ENCODE measurements around the gene TMX3. TPM values are rescaled to one million over a fixed set of nuclear protein-coding genes. Genes with fewer than 3 reads are reported as not detected.

The TMX3 gene
- total RNA-seq, 1 donor from 2014 or later, result 66.8 TPM

DNA sequence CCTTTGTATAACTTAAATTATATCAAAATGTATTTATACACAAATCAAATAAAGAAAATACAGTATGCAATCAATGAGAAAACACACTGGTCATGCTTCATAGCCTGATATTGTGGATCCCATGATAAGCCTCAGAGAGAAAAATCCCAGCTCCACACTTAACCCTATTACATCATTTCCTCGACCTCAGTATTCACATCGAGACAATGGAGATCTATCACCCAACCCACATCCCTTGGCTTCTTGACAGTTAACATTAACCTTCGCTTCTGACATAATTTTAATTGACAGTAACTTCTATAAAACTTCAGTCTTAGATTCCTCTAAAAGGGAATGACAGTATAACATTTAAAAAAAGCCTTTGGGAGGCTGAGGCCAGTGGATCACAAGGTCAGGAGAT, 11.6 kb downstream of the TMX3 start:
- no peaks in the 10 kb centered on the region for H3K27me3 ChIP-seq (ENCODE audit: control insufficient read depth, insufficient read depth, low read length)
- no peaks in the 10 kb centered on the region for H3K36me3 ChIP-seq (ENCODE audit: control insufficient read depth, insufficient read depth, low read length)
- no peak overlapping the region for H3K4me3 ChIP-seq (ENCODE audit: low read depth, low read length)
- no peak for DNase-seq (ENCODE audit: low read depth)
- TF ChIP-seq, protein P1, sequence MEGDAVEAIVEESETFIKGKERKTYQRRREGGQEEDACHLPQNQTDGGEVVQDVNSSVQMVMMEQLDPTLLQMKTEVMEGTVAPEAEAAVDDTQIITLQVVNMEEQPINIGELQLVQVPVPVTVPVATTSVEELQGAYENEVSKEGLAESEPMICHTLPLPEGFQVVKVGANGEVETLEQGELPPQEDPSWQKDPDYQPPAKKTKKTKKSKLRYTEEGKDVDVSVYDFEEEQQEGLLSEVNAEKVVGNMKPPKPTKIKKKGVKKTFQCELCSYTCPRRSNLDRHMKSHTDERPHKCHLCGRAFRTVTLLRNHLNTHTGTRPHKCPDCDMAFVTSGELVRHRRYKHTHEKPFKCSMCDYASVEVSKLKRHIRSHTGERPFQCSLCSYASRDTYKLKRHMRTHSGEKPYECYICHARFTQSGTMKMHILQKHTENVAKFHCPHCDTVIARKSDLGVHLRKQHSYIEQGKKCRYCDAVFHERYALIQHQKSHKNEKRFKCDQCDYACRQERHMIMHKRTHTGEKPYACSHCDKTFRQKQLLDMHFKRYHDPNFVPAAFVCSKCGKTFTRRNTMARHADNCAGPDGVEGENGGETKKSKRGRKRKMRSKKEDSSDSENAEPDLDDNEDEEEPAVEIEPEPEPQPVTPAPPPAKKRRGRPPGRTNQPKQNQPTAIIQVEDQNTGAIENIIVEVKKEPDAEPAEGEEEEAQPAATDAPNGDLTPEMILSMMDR (IDR thresholded peaks at IDR 0.05; ENCODE audit: insufficient read depth, low read length, poor library complexity, severe bottlenecking), result no peak

DNA sequence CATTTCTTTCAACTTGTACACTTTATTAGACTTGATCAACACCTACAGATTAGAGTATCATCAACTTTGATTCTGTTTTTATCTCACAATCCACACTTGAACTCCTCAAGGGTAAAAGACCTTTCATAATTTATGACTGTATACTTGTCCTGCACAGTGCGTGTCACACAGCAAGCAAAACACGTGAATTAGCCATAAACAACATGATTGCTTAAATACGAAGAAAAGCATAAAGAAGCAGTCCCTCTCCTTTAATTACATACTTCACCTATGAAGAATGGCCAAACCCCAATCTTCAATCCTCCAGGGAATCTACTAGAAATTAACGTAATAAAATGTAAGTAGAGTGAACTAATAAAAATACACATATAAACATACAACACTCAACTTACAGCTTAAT, 13.6 kb downstream of the TMX3 start:
- no peak for DNase-seq (ENCODE audit: low read depth)
- Histone ChIP-seq H3K36me3 (ENCODE audit: control insufficient read depth, insufficient read depth, low read length) (no peaks in the 10 kb centered on the region), H3K4me3 (ENCODE audit: low read depth, low read length) (no peak overlapping the region), H3K27me3 (ENCODE audit: control insufficient read depth, insufficient read depth, low read length) (no peaks in the 10 kb centered on the region)
- TF ChIP-seq, protein P1 (IDR thresholded peaks at IDR 0.05; ENCODE audit: insufficient read depth, low read length, poor library complexity, severe bottlenecking), result no peak

DNA sequence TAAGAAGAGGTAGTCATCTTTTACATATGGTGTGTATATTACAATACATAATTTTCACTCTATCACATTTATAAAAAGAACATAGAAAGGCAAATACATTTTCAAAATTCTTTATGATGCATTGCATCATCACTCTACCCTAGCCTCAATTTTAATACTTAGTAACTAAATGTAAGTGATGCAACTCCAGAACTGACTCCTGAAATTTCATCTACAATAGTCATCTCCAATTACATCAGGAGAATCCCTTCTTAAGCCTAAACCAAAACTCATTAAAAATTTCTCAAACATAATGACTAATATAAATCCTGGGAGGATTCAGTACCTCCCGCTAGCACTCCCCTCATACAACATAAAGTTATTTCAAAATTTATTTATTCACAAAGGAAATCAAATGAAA, 15.9 kb downstream of the TMX3 start:
- Histone ChIP-seq H3K27me3 (ENCODE audit: control insufficient read depth, insufficient read depth, low read length) (no peaks in the 10 kb centered on the region), H3K36me3 (ENCODE audit: control insufficient read depth, insufficient read depth, low read length) (peaks cover 1% of the 10 kb centered on the region), H3K4me3 (ENCODE audit: low read depth, low read length) (no peak overlapping the region)
- no peak for DNase-seq (ENCODE audit: low read depth)
- TF ChIP-seq, protein P1 (IDR thresholded peaks at IDR 0.05; ENCODE audit: insufficient read depth, low read length, poor library complexity, severe bottlenecking), result no peak

DNA sequence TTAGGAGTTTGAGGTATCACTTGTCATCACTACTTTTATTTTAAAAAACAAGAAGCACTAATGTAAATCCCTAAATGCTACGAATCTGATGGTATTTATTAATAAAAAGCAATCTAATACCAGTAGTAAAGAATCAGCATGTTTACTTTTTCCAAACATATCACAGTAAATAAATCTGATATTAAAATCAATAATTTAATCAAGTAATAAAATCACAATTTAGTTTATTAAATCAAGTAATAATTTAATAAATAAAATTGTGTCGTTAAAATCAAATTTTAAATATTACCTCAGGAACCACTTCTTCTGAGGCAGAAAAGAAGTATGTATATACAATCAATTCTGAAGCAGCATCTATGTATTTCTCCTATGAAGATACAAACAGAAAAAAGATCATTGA, 18.0 kb downstream of the TMX3 start:
- Histone ChIP-seq H3K36me3 (ENCODE audit: control insufficient read depth, insufficient read depth, low read length) (peaks cover 3% of the 10 kb centered on the region), H3K4me3 (ENCODE audit: low read depth, low read length) (no peak overlapping the region), H3K27me3 (ENCODE audit: control insufficient read depth, insufficient read depth, low read length) (no peaks in the 10 kb centered on the region)
- TF ChIP-seq, protein P1 (IDR thresholded peaks at IDR 0.05; ENCODE audit: insufficient read depth, low read length, poor library complexity, severe bottlenecking), result no peak
- no peak for DNase-seq (ENCODE audit: low read depth)

DNA sequence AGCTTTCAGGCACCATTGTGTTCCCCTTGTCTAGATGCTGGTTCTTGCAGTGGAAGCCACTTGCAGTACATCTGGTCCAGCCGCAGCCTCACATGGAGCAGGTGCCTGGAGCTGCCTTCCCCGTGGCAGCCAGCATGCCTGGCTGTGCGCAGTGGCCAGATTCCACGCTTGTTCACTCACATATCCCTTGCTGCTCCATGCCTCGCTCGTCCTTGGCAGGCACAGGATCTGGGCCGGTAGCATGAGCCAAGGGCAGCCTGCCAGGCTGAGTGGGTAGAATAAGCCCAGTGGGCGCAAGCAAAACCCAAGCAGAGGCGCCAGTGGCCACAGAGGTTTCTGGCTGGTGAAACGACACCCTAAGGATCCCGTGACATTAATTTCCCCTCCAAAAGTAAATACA, 20.6 kb downstream of the TMX3 start:
- H3K27me3 ChIP-seq (ENCODE audit: control insufficient read depth, insufficient read depth, low read length), result no peaks in the 10 kb centered on the region
- peaks cover 3% of the 10 kb centered on the region for H3K36me3 ChIP-seq (ENCODE audit: control insufficient read depth, insufficient read depth, low read length)
- TF ChIP-seq, protein P1 (IDR thresholded peaks at IDR 0.05; ENCODE audit: insufficient read depth, low read length, poor library complexity, severe bottlenecking), result no peak
- DNase-seq (ENCODE audit: low read depth), result no peak
- no peak overlapping the region for H3K4me3 ChIP-seq (ENCODE audit: low read depth, low read length)

DNA sequence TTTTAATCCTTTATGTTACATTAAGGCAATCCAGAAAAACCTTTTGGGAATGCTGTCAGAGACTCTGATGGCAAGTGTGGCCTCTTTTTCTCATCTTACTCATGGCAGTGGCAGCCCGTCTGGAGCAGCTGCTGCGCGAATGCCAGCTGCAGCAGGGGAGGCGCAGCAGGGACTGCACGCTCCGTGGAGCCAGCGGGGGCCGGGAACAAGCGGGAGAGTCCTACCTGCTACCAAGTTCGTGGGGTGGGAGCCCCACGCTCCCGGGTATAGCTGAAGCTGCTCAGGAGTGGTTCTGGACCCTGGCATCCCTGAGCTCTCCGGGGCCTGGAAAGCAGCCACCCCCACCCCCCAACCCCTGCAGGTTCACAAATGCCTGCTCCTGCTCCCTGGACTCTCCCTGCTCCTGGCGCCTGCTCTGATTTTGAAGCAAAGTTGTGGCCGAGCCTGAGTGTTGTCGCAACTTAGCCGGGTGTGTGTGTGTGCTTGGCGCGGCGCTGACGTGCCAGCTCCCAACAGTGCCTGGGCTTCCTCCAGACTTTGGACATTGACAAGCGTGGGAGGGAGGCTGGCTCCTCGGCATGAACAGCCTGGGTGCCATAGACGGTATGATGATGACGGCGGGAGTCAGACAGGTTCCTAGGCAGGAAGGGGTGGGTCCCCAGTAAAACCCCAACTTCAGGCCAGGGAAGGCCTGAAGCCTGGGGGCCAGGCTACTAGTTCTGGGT, 21.7 kb downstream of the TMX3 start:
- no peak for DNase-seq (ENCODE audit: low read depth)
- Histone ChIP-seq H3K27me3 (ENCODE audit: control insufficient read depth, insufficient read depth, low read length) (no peaks in the 10 kb centered on the region), H3K4me3 (ENCODE audit: low read depth, low read length) (no peak overlapping the region), H3K36me3 (ENCODE audit: control insufficient read depth, insufficient read depth, low read length) (peaks cover 3% of the 10 kb centered on the region)
- TF ChIP-seq, protein P1 (IDR thresholded peaks at IDR 0.05; ENCODE audit: insufficient read depth, low read length, poor library complexity, severe bottlenecking), result no peak

All from kidney epithelial cell (primary cell).